Trophoblast cell (in vitro differentiated cells and primary cell): ENCODE data around the gene SH2D3A. TPM values are rescaled to one million over a fixed set of nuclear protein-coding genes. Genes with fewer than 3 reads are reported as not detected.

Experiments used
- DNase-seq, 2 donors: peaks; one replicate each; pipeline ENCODE4 v3.0.0-alpha.2; 2016
- H2AFZ ChIP-seq: 2 replicates; pipeline ENCODE4 v1.6.1; 2013; ENCODE audit warnings: low read length, moderate library complexity, mild to moderate bottlenecking; ENCODE audit not compliant: insufficient read depth, poor library complexity
- H2AK5ac ChIP-seq: 2 replicates; pipeline ENCODE4 v1.6.1; 2013; ENCODE audit warnings: mild to moderate bottlenecking, low read length
- H2BK120ac ChIP-seq: 2 replicates; pipeline ENCODE4 v1.6.1; 2013; ENCODE audit warnings: low read length, mild to moderate bottlenecking, moderate library complexity; ENCODE audit not compliant: insufficient read depth, poor library complexity
- H2BK12ac ChIP-seq: 2 replicates; pipeline ENCODE4 v1.6.1; 2013; ENCODE audit warnings: mild to moderate bottlenecking, low read length, moderate library complexity
- H2BK5ac ChIP-seq: 2 replicates; pipeline ENCODE4 v1.6.1; 2013; ENCODE audit warnings: low read length, low read depth, moderate library complexity, mild to moderate bottlenecking; ENCODE audit not compliant: poor library complexity
- H3K14ac ChIP-seq: 2 replicates; pipeline ENCODE4 v1.6.1; 2013; ENCODE audit warnings: mild to moderate bottlenecking, low read length
- H3K18ac ChIP-seq: 2 replicates; pipeline ENCODE4 v1.6.1; 2013; ENCODE audit warnings: mild to moderate bottlenecking, low read length
- H3K23ac ChIP-seq: 2 replicates; pipeline ENCODE4 v1.6.1; 2013; ENCODE audit warnings: low read length
- H3K27ac ChIP-seq: 2 replicates; pipeline ENCODE4 v1.5.1; 2013; ENCODE audit warnings: low read depth, mild to moderate bottlenecking, inconsistent platforms, low read length, moderate library complexity
- H3K27me3 ChIP-seq: 2 replicates; pipeline ENCODE4 v1.6.1; 2013; ENCODE audit warnings: inconsistent platforms, mild to moderate bottlenecking, low read length, moderate library complexity; ENCODE audit not compliant: insufficient read depth
- H3K36me3 ChIP-seq, 2 experiments: 1 replicate in 1 of 2; 2 replicates in 1 of 2; pipeline ENCODE4 v1.6.1; 2013; ENCODE audit warnings: low read length in 2 of 2, mild to moderate bottlenecking in 2 of 2, moderate library complexity in 1 of 2; ENCODE audit not compliant: insufficient read depth in 2 of 2, control insufficient read depth in 1 of 2
- H3K4ac ChIP-seq: 2 replicates; pipeline ENCODE4 v1.6.1; 2013; ENCODE audit warnings: low read depth, mild to moderate bottlenecking, low read length, moderate library complexity
- H3K4me1 ChIP-seq, 2 experiments: 1 replicate in 1 of 2; 2 replicates in 1 of 2; pipeline ENCODE4 v1.6.1; 2013; ENCODE audit warnings: low read length in 2 of 2, mild to moderate bottlenecking in 2 of 2, moderate library complexity in 1 of 2; ENCODE audit not compliant: insufficient read depth in 2 of 2, control insufficient read depth in 1 of 2
- H3K4me2 ChIP-seq: 2 replicates; pipeline ENCODE4 v1.6.1; 2013; ENCODE audit warnings: inconsistent platforms, mild to moderate bottlenecking, low read length, moderate library complexity
- H3K4me3 ChIP-seq: 2 replicates; pipeline ENCODE4 v1.5.1; 2013; ENCODE audit warnings: mild to moderate bottlenecking, low read depth, low read length, inconsistent platforms
- H3K79me1 ChIP-seq: one replicate; pipeline ENCODE4 v1.6.1; 2013; ENCODE audit warnings: low read length
- H3K79me2 ChIP-seq: 2 replicates; pipeline ENCODE4 v1.6.1; 2013; ENCODE audit warnings: low read length, mild to moderate bottlenecking; ENCODE audit not compliant: control insufficient read depth, insufficient read depth, poor library complexity
- H3K9ac ChIP-seq: 2 replicates; pipeline ENCODE4 v1.6.1; 2013; ENCODE audit warnings: mild to moderate bottlenecking, low read length
- H3K9me3 ChIP-seq: 2 replicates; pipeline ENCODE4 v1.6.1; 2013; ENCODE audit warnings: low read depth, mild to moderate bottlenecking, control low read depth, inconsistent platforms, low read length; ENCODE audit not compliant: insufficient read depth
- H4K12ac ChIP-seq: 2 replicates; pipeline ENCODE4 v1.6.1; 2013; ENCODE audit warnings: low read depth, mild to moderate bottlenecking, low read length, moderate library complexity
- H4K8ac ChIP-seq: 2 replicates; pipeline ENCODE4 v1.6.1; 2013; ENCODE audit warnings: low read depth, mild to moderate bottlenecking, low read length, moderate library complexity
- H4K91ac ChIP-seq: one replicate; pipeline ENCODE4 v1.6.1; 2013; ENCODE audit warnings: low read depth, mild to moderate bottlenecking, low read length, moderate library complexity
- WGBS: extraction: QIAGEN DNeasy Blood & Tissue Kit; methylation state at CpG from one replicate; pipeline ENCODE4 v1.1.7; 2013; ENCODE audit warnings: missing lambda C conversion rate; ENCODE audit not compliant: insufficient read length, insufficient coverage; ENCODE audit errors: extremely low coverage; 5-methylcytosine and 5-hydroxymethylcytosine counted together
- polyA plus RNA-seq: library from polyadenylated mRNA; stranded (reverse); fragments of 200-250 nt; gene quantifications from 2 replicates; pipeline ENCODE4 v1.2.3, GENCODE V29; 2013

SH2D3A gene
- polyA plus RNA-seq: 25.0 and 26.7 TPM in 2 replicates

DNA sequence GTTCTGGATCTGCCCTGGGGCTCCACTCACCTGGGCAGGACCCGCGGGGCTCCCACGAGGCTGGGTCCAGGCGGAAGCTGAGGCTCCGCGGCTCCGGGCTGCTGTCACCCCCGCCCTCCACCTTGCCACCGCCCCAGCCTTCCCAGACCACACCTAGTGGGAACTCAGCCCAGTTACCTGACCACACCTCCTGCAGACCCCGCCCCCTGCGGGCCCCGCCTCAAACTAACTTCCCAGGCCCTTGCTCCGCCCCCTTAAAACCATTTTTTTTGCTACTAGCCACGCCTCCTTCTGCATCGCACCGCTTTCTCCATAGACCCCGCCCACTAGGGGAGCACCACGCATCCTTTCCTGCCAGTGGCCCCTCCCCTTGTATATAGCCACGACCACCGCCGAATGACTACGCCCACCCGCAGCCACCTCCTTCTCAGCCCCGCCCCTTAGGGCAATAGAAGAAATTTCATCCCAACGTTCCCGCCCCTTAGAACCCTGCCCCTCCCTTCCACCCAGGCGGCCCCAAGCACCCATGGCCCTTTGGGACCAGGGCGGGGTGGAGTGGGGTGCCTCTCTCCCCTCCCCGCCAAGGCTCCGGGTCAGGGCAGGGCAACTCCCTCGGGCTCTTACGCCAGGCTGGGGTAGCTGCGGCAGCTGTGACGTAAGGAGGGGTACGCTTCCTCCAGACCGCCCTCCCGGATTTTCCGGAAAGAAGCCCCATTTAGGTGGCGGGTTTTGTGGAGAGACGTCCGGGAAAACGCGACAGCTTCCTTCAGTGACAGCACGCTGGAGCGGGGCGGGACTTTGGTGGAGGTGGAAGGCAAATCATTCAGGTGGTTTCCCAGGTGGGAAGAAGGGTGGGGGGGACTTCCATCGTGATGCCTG is at the start of gene SH2D3A:
Gene SH2D3A, minus strand, starts transcription at position 79 of the 879 bp plus-strand sequence. CDS start 3,687 bp downstream, outside the sequence.
- H3K23ac ChIP-seq: peak within 1 kb of the TSS; percentile 33
- peak within 1 kb of the TSS; percentile 80 for H3K27ac ChIP-seq
- peak; percentile 95 to 100 for DNase-seq
- H3K18ac ChIP-seq: peak within 1 kb of the TSS; percentile 65
- H3K36me3 ChIP-seq: peaks cover 2 to 4% of the 10 kb centered on the region in 2 experiments
- H3K14ac ChIP-seq: peak within 1 kb of the TSS; percentile 71
- no peaks in the 10 kb centered on the region for H3K27me3 ChIP-seq
- peak within 1 kb of the TSS; percentile 35 for H2BK5ac ChIP-seq
- H3K9ac ChIP-seq: peak within 1 kb of the TSS; percentile 76
- peak within 1 kb of the TSS; percentile 65 for H2AFZ ChIP-seq
- peak within 1 kb of the TSS; percentile 80 for H3K4me3 ChIP-seq
- peak within 1 kb of the TSS; percentile 44 for H2BK12ac ChIP-seq
- H3K4me1 ChIP-seq: peaks cover 9 to 12% of the 10 kb centered on the region in 2 experiments
- H3K79me1 ChIP-seq: peaks cover 14% of the 10 kb centered on the region
- H2AK5ac ChIP-seq: peak within 1 kb of the TSS; percentile 53
- H3K9me3 ChIP-seq: no peaks in the 10 kb centered on the region
- peaks cover 6% of the 10 kb centered on the region for H3K79me2 ChIP-seq
- H4K12ac ChIP-seq: peak within 1 kb of the TSS; percentile 63
- WGBS: no CpG with 5 or more reads among the region's 47 CpGs
- peak within 1 kb of the TSS; percentile 48 for H2BK120ac ChIP-seq
- H3K4ac ChIP-seq: peak within 1 kb of the TSS; percentile 18
- peak within 1 kb of the TSS; percentile 61 for H4K8ac ChIP-seq
- peak within 1 kb of the TSS; percentile 75 for H3K4me2 ChIP-seq
- H4K91ac ChIP-seq: peak within 1 kb of the TSS; percentile 74

DNA sequence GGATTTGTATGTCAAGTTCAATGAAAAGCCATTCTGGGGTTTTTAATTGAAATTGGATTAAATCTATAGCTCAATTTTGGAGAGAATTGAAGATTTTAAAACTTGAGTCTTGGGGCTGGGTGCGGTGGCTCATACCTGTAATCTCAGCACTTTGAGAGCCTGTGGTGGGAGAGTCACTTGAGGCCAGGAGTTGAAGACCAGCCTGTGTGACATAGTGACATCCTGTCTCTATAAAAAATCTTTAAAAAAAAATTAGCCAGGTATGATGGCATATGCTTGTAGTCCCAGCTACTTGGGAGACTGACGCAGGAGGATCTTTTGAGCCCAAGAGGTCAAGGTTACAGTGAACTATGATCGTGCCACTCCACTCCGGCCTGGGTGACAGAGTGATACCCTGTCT is 46.4 kb upstream of the SH2D3A start:
- Histone ChIP-seq H2BK120ac (no peak overlapping the region), H2BK5ac (no peak overlapping the region), H3K27me3 (no peaks in the 10 kb centered on the region), H4K12ac (no peak overlapping the region), H2AK5ac (no peak overlapping the region), H3K4me1 (no peaks in the 10 kb centered on the region), H3K27ac (no peak overlapping the region), H3K79me1 (no peaks in the 10 kb centered on the region), H2AFZ (no peak overlapping the region), H3K23ac (no peak overlapping the region), H2BK12ac (no peak overlapping the region), H3K9me3 (peaks cover 5% of the 10 kb centered on the region), H3K4me2 (no peak overlapping the region), H3K36me3 (no peaks in the 10 kb centered on the region), H4K91ac (no peak overlapping the region), H4K8ac (no peak overlapping the region), H3K18ac (no peak overlapping the region), H3K14ac (no peak overlapping the region), H3K4me3 (no peak overlapping the region), H3K4ac (no peak overlapping the region), H3K9ac (no peak overlapping the region), H3K79me2 (no peaks in the 10 kb centered on the region)
- no CpG with 5 or more reads among the region's 4 CpGs for WGBS
- no peak for DNase-seq

DNA sequence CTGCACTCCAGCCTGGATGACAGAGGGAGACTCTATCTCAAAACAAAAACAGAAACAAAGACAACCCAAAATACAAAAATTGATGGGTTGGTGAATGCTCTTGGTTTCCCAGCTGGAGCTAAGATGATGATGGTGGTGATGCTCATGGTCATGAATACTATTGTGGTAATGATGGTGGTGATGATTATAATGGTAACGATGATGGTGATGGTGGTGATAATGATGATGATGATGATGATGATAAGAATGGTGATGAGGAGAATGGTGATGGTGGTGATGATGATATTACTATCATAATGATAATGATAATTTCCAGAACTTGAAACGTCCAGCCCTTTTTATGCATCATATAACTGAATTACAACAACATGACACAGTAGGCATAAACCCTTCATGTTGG is 45.4 kb upstream of the SH2D3A start:
- Histone ChIP-seq H3K4me2 (no peak overlapping the region), H2BK12ac (no peak overlapping the region), H2AK5ac (no peak overlapping the region), H3K23ac (no peak overlapping the region), H3K27me3 (no peaks in the 10 kb centered on the region), H3K9ac (no peak overlapping the region), H3K36me3 (no peaks in the 10 kb centered on the region), H3K4me3 (no peak overlapping the region), H3K4me1 (no peaks in the 10 kb centered on the region), H2AFZ (no peak overlapping the region), H2BK5ac (no peak overlapping the region), H3K27ac (no peak overlapping the region), H4K91ac (no peak overlapping the region), H4K12ac (no peak overlapping the region), H2BK120ac (no peak overlapping the region), H3K4ac (no peak overlapping the region), H3K9me3 (peaks cover 4% of the 10 kb centered on the region), H3K79me2 (no peaks in the 10 kb centered on the region), H4K8ac (no peak overlapping the region), H3K18ac (no peak overlapping the region), H3K79me1 (no peaks in the 10 kb centered on the region), H3K14ac (no peak overlapping the region)
- 88% methylated on average over 1 of the region's 2 CpGs for WGBS
- no peak for DNase-seq

DNA sequence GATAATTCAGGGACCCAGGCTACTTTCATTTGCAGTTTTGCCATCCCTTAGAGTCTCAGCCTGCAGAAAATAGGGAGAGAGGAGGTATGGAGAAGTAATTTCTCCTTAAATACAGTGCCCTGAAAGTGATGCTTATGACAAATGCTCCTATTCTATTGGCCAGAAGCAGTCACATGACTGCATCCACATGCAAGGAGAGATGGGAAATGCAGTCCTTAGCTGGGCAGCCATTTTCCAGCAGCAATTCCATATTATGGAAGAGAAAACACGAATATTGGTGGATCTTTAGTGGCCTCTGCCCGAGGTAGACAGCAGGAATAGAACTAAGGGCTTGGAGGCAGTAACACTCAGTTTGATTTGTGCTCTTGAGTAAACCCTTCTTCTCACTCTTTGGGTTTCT is 44.7 kb upstream of the SH2D3A start:
- Histone ChIP-seq H2BK12ac (no peak overlapping the region), H2BK120ac (no peak overlapping the region), H3K79me1 (no peaks in the 10 kb centered on the region), H3K4ac (no peak overlapping the region), H3K23ac (no peak overlapping the region), H3K27me3 (no peaks in the 10 kb centered on the region), H3K4me1 (no peaks in the 10 kb centered on the region), H2AFZ (no peak overlapping the region), H3K4me3 (no peak overlapping the region), H3K18ac (no peak overlapping the region), H3K14ac (no peak overlapping the region), H4K8ac (no peak overlapping the region), H3K4me2 (no peak overlapping the region), H4K91ac (no peak overlapping the region), H3K9me3 (peaks cover 6% of the 10 kb centered on the region), H3K36me3 (no peaks in the 10 kb centered on the region), H2AK5ac (no peak overlapping the region), H4K12ac (no peak overlapping the region), H2BK5ac (no peak overlapping the region), H3K27ac (no peak overlapping the region), H3K79me2 (no peaks in the 10 kb centered on the region), H3K9ac (no peak overlapping the region)
- no CpG with 5 or more reads among the region's 2 CpGs for WGBS
- peak; percentile 18 to 69 for DNase-seq
